HepG2 (cell line): ENCODE measurements around the gene TERC. TPM values are rescaled to one million over a fixed set of nuclear protein-coding genes. Genes with fewer than 3 reads are reported as not detected.

Experiments
- ATAC-seq: fragments of 200-7000 bp; cut with Tn5 transposase; 3 replicates; pipeline ENCODE4 v1.9.1; 2020; ENCODE audit warnings: mild to moderate bottlenecking, moderate library complexity
- BruUV-seq: library from RNA; stranded (reverse); fragments of 400-500 nt; replicated peaks from 2 replicates; lab custom pipeline; 2021; lab: Mats Ljungman, UMichigan
- CTCF ChIA-PET: fragments of 300-600 bp; formaldehyde crosslinking; extraction: SDS; loops from one replicate; lab custom pipeline; 2021; ENCODE audit warnings: low total read pairs, inconsistent platforms, low intra/inter-chr PET ratio; lab: Yijun Ruan, JAX
- POLR2A ChIA-PET: fragments of 350-600 bp; sonication (Branson Sonifier 250); formaldehyde crosslinking; loops from one replicate; lab custom pipeline; 2020; ENCODE audit warnings: antibody characterized with exemption, inconsistent platforms; lab: Yijun Ruan, JAX
- DNase-seq: peaks from one replicate; pipeline ENCODE4 v3.0.0-alpha.2; 2015; ENCODE audit warnings: low spot score
- FAIRE-seq: peaks from 3 replicates; lab custom pipeline; 2011; peaks lifted over from hg19 to GRCh38; lab: Jason Lieb, UNC
- H2AFZ ChIP-seq: one replicate; pipeline ENCODE4 v1.6.1; 2011; ENCODE audit warnings: low read length, inconsistent platforms
- H3K27ac ChIP-seq: fragments of 300-600 bp; 3 replicates; pipeline ENCODE4 v1.8.0; 2011; ENCODE audit warnings: mixed run types, mild to moderate bottlenecking, mixed read lengths, low read length, inconsistent platforms; ENCODE audit not compliant: insufficient read depth; ENCODE audit errors: extremely low read length
- H3K27me3 ChIP-seq, 2 experiments: fragments of 200-600 bp in 1 of 2; 2 replicates in 1 of 2; 3 replicates in 1 of 2; pipeline versions ENCODE4 v1.6.0 to v1.8.0; 2011; ENCODE audit warnings: low read length in 2 of 2, mild to moderate bottlenecking in 2 of 2, moderate library complexity in 2 of 2, inconsistent platforms in 1 of 2; ENCODE audit not compliant: insufficient read depth in 2 of 2, control insufficient read depth in 1 of 2
- H3K36me3 ChIP-seq, 2 experiments: fragments of 200-600 bp in 1 of 2; replicated peaks in 1 of 2; 2 replicates in 1 of 2; 3 replicates in 1 of 2; pipeline versions ENCODE4 v1.5.1 to v1.8.0; 2011; ENCODE audit warnings: low read length in 2 of 2, inconsistent platforms in 1 of 2; ENCODE audit not compliant: insufficient read depth in 2 of 2, control insufficient read depth in 1 of 2
- H3K4me1 ChIP-seq: 2 replicates; pipeline ENCODE4 v1.5.1; 2012; ENCODE audit warnings: low read length, inconsistent platforms; ENCODE audit not compliant: insufficient read depth
- H3K4me2 ChIP-seq: 2 replicates; pipeline ENCODE4 v1.6.0; 2011; ENCODE audit warnings: low read depth, low read length, inconsistent platforms
- H3K4me3 ChIP-seq, 3 experiments: fragments of 200-600 bp in 1 of 3; sonication (generic), shearing (Covaris generic) in 1 of 3; replicated peaks in 1 of 3; 2 replicates each; pipeline ENCODE4 v1.5.1; 2011 to 2016; ENCODE audit warnings: low read length in 3 of 3, inconsistent platforms in 2 of 3, low read depth in 2 of 3, mild to moderate bottlenecking in 2 of 3, control low read depth in 1 of 3, mixed read lengths in 1 of 3; ENCODE audit not compliant: insufficient read depth in 1 of 3
- H3K79me2 ChIP-seq: one replicate; pipeline ENCODE4 v1.6.1; 2011; ENCODE audit warnings: low read length, inconsistent platforms; ENCODE audit not compliant: insufficient read depth
- H3K9ac ChIP-seq: 2 replicates; pipeline ENCODE4 v1.6.0; 2011; ENCODE audit warnings: mild to moderate bottlenecking, low read depth, low read length, inconsistent platforms; ENCODE audit not compliant: insufficient read depth
- H3K9me3 ChIP-seq: 2 replicates; pipeline ENCODE4 v1.5.1; 2012; ENCODE audit warnings: mild to moderate bottlenecking, low read length
- H4K20me1 ChIP-seq: 2 replicates; pipeline ENCODE4 v1.6.0; 2011; ENCODE audit warnings: inconsistent platforms, mild to moderate bottlenecking, low read length, moderate library complexity; ENCODE audit not compliant: insufficient read depth
- ARNT2 ChIP-seq: sonication (generic); formaldehyde crosslinking; IDR thresholded peaks from 2 replicates; pipeline ENCODE4 v1.8.0; 2022; ENCODE audit warnings: mild to moderate bottlenecking, low read depth, missing genetic modification reagents, moderate library complexity
- ETV6 ChIP-seq: sonication (generic); formaldehyde crosslinking; conservative IDR thresholded peaks from 2 replicates; pipeline ENCODE4 v1.4.0; 2020; ENCODE audit warnings: missing genetic modification reagents
- FOXA1 ChIP-seq, 2 experiments: fragments of 450-650 bp in 1 of 2; sonication (generic) in 1 of 2; formaldehyde crosslinking in 1 of 2; IDR thresholded peaks; 2 replicates each; pipeline versions ENCODE4 v1.4.0 to v1.6.1; 2016 to 2020; ENCODE audit warnings: missing genetic modification reagents in 1 of 2
- HDAC6 ChIP-seq: fragments of 200-600 bp; sonication (generic); IDR thresholded peaks from 2 replicates; pipeline ENCODE4 v1.7.0; 2017; ENCODE audit warnings: mild to moderate bottlenecking, antibody characterized with exemption, low read length, low read depth
- KDM4B ChIP-seq: sonication (generic); formaldehyde crosslinking; IDR thresholded peaks from 2 replicates; pipeline ENCODE4 v1.4.0; 2020; ENCODE audit warnings: missing genetic modification reagents
- MIXL1 ChIP-seq: IDR thresholded peaks from 2 replicates; pipeline ENCODE4 v1.6.1; 2016
- PHB2 ChIP-seq: fragments of 450-650 bp; IDR thresholded peaks from 2 replicates; pipeline ENCODE4 v1.6.1; 2018; ENCODE audit not compliant: partially characterized antibody
- RARA ChIP-seq: IDR thresholded peaks from 2 replicates; pipeline ENCODE4 v1.6.1; 2016; ENCODE audit warnings: missing genetic modification reagents, missing compliant biosample characterization
- TRIM24 ChIP-seq: sonication (generic); formaldehyde crosslinking; IDR thresholded peaks from 2 replicates; pipeline ENCODE4 v1.8.0; 2022; ENCODE audit warnings: mild to moderate bottlenecking, missing genetic modification reagents
- ZBTB38 ChIP-seq: sonication (generic); formaldehyde crosslinking; IDR thresholded peaks from 2 replicates; pipeline ENCODE4 v1.5.1; 2020; ENCODE audit warnings: mild to moderate bottlenecking, missing genetic modification reagents
- ZNF235 ChIP-seq: sonication (generic); formaldehyde crosslinking; IDR thresholded peaks from 2 replicates; pipeline ENCODE4 v1.8.1; 2023; ENCODE audit warnings: mild to moderate bottlenecking, missing genetic modification reagents, borderline replicate concordance
- ZNF251 ChIP-seq: sonication (generic); formaldehyde crosslinking; IDR thresholded peaks from 2 replicates; pipeline ENCODE4 v1.9.0; 2021; ENCODE audit warnings: mild to moderate bottlenecking, missing genetic modification reagents
- ZNF597 ChIP-seq: sonication (generic); formaldehyde crosslinking; IDR thresholded peaks from 2 replicates; pipeline ENCODE4 v1.5.0; 2020; ENCODE audit warnings: missing genetic modification reagents
- WGBS: methylation state at CpG from one replicate; pipeline ENCODE4 v1.1.6; 2017; ENCODE audit warnings: low lambda C conversion rate; 5-methylcytosine and 5-hydroxymethylcytosine counted together
- in situ Hi-C: cut with HindIII; loops from 2 replicates; pipeline ENCODE4 v1.10.0; 2017; ENCODE audit warnings: low pct_unique_long_range_greater_than_20kb; ENCODE audit not compliant: extremely low pct_ligation_motif_present
- intact Hi-C: fragments of 100-400 bp; cut with micrococcal nuclease; formaldehyde crosslinking; loops from one replicate; pipeline ENCODE4 v1.10.0; 2022; ENCODE audit not compliant: unreplicated experiment
- polyA plus RNA-seq, 8 experiments: library from polyadenylated mRNA; depleted of rRNA in 3 of 8; stranded (reverse) in 7 of 8; unstranded in 1 of 8; fragments of >200 nt; fragmentation: Illumina TruSeq in 4 of 8; extraction: Trizol in 4 of 8; gene quantifications; 2 replicates each; pipeline versions ENCODE4 v1.2.1 to v1.2.3, GENCODE V29; 2011 to 2016; ENCODE audit warnings: low read depth in 4 of 8, missing spikeins in 1 of 8, mixed read lengths in 1 of 8; ENCODE audit not compliant: insufficient read depth in 1 of 8
- total RNA-seq, 5 experiments: library from RNA; depleted of rRNA; stranded (reverse); fragments of >200 nt; fragmentation: Illumina TruSeq; extraction: Trizol; gene quantifications; 2 replicates each; pipeline ENCODE4 v1.2.3, GENCODE V29; 2016; ENCODE audit warnings: low read depth in 1 of 5
- TF ChIP-seq, protein P1 (sequence below): IDR thresholded peaks from 2 replicates; pipeline ENCODE4 v1.6.1; 2018; ENCODE audit warnings: missing genetic modification reagents
- TF ChIP-seq, protein P2 (sequence below): sonication (generic); formaldehyde crosslinking; IDR thresholded peaks from 2 replicates; pipeline ENCODE4 v1.4.0; 2020; ENCODE audit warnings: missing genetic modification reagents
- TF ChIP-seq, protein P3 (sequence below): sonication (generic); formaldehyde crosslinking; IDR thresholded peaks from 2 replicates; pipeline ENCODE4 v1.4.0; 2020; ENCODE audit warnings: missing genetic modification reagents

Gene TERC
- total and polyA plus RNA-seq, 2 of the 13 experiments (the other 11 are each of a cell fraction or from before 2014, with no cell fraction given) = 1.3 to 74.6 TPM

- DNase-seq (no peak), FAIRE-seq (no peak), ATAC-seq (no peak)
- TF ChIP-seq ZNF251 = no peak
- TF ChIP-seq PHB2 = no peak
- no peak for TF ChIP-seq MIXL1 (CRISPR knock-in tag)
- TF ChIP-seq ZNF235 (CRISPR knock-in tag) = no peak
- TF ChIP-seq, protein P1, sequence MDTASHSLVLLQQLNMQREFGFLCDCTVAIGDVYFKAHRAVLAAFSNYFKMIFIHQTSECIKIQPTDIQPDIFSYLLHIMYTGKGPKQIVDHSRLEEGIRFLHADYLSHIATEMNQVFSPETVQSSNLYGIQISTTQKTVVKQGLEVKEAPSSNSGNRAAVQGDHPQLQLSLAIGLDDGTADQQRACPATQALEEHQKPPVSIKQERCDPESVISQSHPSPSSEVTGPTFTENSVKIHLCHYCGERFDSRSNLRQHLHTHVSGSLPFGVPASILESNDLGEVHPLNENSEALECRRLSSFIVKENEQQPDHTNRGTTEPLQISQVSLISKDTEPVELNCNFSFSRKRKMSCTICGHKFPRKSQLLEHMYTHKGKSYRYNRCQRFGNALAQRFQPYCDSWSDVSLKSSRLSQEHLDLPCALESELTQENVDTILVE (CRISPR knock-in tag) = no peak
- TF ChIP-seq TRIM24 (CRISPR knock-in tag) = no peak
- TF ChIP-seq FOXA1 (IDR thresholded peaks at IDR 0.05) = no peak
- no peak for TF ChIP-seq FOXA1 (CRISPR knock-in tag; IDR thresholded peaks at IDR 0.05)
- no peak for TF ChIP-seq ETV6 (CRISPR knock-in tag)
- no peak for TF ChIP-seq HDAC6
- TF ChIP-seq KDM4B = no peak
- no peak for TF ChIP-seq ZBTB38 (CRISPR knock-in tag)
- TF ChIP-seq RARA (CRISPR knock-in tag) = no peak
- TF ChIP-seq, protein P2, sequence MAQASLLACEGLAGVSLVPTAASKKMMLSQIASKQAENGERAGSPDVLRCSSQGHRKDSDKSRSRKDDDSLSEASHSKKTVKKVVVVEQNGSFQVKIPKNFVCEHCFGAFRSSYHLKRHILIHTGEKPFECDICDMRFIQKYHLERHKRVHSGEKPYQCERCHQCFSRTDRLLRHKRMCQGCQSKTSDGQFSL (CRISPR knock-in tag) = no peak
- no peak for TF ChIP-seq ARNT2 (CRISPR knock-in tag)
- TF ChIP-seq, protein P3, sequence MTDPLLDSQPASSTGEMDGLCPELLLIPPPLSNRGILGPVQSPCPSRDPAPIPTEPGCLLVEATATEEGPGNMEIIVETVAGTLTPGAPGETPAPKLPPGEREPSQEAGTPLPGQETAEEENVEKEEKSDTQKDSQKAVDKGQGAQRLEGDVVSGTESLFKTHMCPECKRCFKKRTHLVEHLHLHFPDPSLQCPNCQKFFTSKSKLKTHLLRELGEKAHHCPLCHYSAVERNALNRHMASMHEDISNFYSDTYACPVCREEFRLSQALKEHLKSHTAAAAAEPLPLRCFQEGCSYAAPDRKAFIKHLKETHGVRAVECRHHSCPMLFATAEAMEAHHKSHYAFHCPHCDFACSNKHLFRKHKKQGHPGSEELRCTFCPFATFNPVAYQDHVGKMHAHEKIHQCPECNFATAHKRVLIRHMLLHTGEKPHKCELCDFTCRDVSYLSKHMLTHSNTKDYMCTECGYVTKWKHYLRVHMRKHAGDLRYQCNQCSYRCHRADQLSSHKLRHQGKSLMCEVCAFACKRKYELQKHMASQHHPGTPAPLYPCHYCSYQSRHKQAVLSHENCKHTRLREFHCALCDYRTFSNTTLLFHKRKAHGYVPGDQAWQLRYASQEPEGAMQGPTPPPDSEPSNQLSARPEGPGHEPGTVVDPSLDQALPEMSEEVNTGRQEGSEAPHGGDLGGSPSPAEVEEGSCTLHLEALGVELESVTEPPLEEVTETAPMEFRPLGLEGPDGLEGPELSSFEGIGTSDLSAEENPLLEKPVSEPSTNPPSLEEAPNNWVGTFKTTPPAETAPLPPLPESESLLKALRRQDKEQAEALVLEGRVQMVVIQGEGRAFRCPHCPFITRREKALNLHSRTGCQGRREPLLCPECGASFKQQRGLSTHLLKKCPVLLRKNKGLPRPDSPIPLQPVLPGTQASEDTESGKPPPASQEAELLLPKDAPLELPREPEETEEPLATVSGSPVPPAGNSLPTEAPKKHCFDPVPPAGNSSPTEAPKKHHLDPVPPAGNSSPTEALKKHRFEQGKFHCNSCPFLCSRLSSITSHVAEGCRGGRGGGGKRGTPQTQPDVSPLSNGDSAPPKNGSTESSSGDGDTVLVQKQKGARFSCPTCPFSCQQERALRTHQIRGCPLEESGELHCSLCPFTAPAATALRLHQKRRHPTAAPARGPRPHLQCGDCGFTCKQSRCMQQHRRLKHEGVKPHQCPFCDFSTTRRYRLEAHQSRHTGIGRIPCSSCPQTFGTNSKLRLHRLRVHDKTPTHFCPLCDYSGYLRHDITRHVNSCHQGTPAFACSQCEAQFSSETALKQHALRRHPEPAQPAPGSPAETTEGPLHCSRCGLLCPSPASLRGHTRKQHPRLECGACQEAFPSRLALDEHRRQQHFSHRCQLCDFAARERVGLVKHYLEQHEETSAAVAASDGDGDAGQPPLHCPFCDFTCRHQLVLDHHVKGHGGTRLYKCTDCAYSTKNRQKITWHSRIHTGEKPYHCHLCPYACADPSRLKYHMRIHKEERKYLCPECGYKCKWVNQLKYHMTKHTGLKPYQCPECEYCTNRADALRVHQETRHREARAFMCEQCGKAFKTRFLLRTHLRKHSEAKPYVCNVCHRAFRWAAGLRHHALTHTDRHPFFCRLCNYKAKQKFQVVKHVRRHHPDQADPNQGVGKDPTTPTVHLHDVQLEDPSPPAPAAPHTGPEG (CRISPR knock-in tag) = no peak
- no peak for TF ChIP-seq ZNF597 (CRISPR knock-in tag)
- in situ Hi-C loops (no loop called here), intact Hi-C loops (no loop called here)
- Histone ChIP-seq H3K36me3 (no peaks in the 10 kb centered on the region), H3K27me3 (0 out of 5 replicates have a peak, but pooled peaks cover 0 to 4% of the 10 kb centered on the region in 2 experiments), H3K4me1 (peaks cover 13% of the 10 kb centered on the region), H3K9ac (no peak overlapping the region), H3K4me3 (no peak overlapping the region), H3K79me2 (no peaks in the 10 kb centered on the region), H3K27ac (no peak overlapping the region), H2AFZ (no peak overlapping the region), H4K20me1 (no peaks in the 10 kb centered on the region), H3K9me3 (no peaks in the 10 kb centered on the region), H3K4me2 (no peak overlapping the region)
- no TSS peak for BruUV-seq
- ChIA-PET CTCF (no interaction called here), POLR2A (no interaction called here)
- WGBS = 26% methylated on average over 2 of the region's 2 CpGs
Observed at GRCh38 chr3:169759256-169759655, 5.6 kb downstream of the TERC start.
